ENCODE measurements around the gene PSMB3. TPM values are rescaled to one million over a fixed set of nuclear protein-coding genes. Genes with fewer than 3 reads are reported as not detected.

The PSMB3 gene
- total and polyA plus RNA-seq, 9 of the 15 experiments (the other 6 are each of a cell fraction or from before 2014, with no cell fraction given) = 460 to 2,775 (median 574) TPM

DNA sequence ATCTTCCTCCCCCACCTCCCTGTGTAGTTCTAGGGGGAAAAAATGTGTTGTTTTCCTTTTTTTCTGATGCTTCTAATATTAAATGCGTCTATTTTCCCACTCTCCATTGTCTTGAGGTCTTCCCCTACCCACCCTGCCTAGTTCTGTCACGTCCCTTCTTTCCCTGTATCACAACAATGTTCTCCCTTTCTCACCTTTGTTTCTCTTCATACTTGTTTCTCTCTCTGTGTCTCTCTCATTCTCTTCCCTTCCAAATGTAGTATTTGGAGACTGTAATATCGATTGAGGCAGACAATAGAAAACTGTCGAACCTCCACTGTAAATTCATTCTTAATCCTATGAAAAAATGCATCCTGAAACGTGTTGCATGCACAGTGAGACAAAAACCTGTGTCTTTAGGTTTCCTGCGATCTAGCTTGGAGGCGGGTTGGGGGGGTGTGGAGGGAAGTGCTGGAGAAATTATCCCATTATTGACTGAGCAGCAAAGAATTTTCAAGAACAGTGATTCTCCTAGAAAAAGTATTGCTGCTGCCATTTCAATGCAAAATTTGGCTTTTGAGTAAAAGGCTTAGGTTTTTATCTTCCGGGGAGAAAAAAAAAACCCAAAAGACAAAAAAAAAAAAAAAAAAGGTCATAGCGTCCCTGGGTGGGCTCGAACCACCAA, 1.3 kb upstream of the PSMB3 start (continued):
- TF ChIP-seq STAT5B (CRISPR knock-in tag; IDR thresholded peaks at IDR 0.05) (no peak), NFRKB (IDR thresholded peaks at IDR 0.05; ENCODE audit: low read depth) (no peak), NFIC (IDR thresholded peaks at IDR 0.05) (no peak), SRSF7 (optimal IDR thresholded peaks at IDR 0.05; ENCODE audit: low read depth, low read length) (no peak), CBFA2T2 (conservative IDR thresholded peaks at IDR 0.05) (no peak), SMARCA4 (IDR thresholded peaks at IDR 0.05) (peak; percentile 36; the same call in 1 of the 2 replicates), CREB5 (CRISPR knock-in tag; IDR thresholded peaks at IDR 0.05) (no peak), MNT (conservative IDR thresholded peaks at IDR 0.05) (peak in 1 of 2 experiments; percentile 9; a peak in 1 of 4 replicates), CSDE1 (IDR thresholded peaks at IDR 0.05) (peak; percentile 38 to 80; a peak in 3 of 4 replicates), CCAR2 (IDR thresholded peaks at IDR 0.05; ENCODE audit: low read depth, low read length) (no peak), CBX2 (IDR thresholded peaks at IDR 0.05; ENCODE audit: insufficient read depth, low read length, poor library complexity, severe bottlenecking) (no peak), MCM7 (IDR thresholded peaks at IDR 0.05) (no peak), ZNF511 (CRISPR knock-in tag; IDR thresholded peaks at IDR 0.05) (no peak), ELF1 (tag; IDR thresholded peaks at IDR 0.05) (no peak), GATAD2B (IDR thresholded peaks at IDR 0.05; ENCODE audit: borderline replicate concordance) (no peak), ARID1B (IDR thresholded peaks at IDR 0.05) (peak; percentile 20; the same call in 1 of the 2 replicates), RNF2 (IDR thresholded peaks at IDR 0.05) (no peak), ZC3H11A (IDR thresholded peaks at IDR 0.05; ENCODE audit: low read depth, low read length) (no peak), NFYB (IDR thresholded peaks at IDR 0.05; ENCODE audit: extremely low read depth, insufficient read length) (no peak), SETDB1 (IDR thresholded peaks at IDR 0.05; ENCODE audit: low read length) (no peak), HDAC1 (IDR thresholded peaks at IDR 0.05) (peak in 1 of 2 experiments; percentile 24; a peak in 2 of 4 replicates), ZNF239 (CRISPR knock-in tag; IDR thresholded peaks at IDR 0.05) (no peak)
- TF ChIP-seq, protein P1, sequence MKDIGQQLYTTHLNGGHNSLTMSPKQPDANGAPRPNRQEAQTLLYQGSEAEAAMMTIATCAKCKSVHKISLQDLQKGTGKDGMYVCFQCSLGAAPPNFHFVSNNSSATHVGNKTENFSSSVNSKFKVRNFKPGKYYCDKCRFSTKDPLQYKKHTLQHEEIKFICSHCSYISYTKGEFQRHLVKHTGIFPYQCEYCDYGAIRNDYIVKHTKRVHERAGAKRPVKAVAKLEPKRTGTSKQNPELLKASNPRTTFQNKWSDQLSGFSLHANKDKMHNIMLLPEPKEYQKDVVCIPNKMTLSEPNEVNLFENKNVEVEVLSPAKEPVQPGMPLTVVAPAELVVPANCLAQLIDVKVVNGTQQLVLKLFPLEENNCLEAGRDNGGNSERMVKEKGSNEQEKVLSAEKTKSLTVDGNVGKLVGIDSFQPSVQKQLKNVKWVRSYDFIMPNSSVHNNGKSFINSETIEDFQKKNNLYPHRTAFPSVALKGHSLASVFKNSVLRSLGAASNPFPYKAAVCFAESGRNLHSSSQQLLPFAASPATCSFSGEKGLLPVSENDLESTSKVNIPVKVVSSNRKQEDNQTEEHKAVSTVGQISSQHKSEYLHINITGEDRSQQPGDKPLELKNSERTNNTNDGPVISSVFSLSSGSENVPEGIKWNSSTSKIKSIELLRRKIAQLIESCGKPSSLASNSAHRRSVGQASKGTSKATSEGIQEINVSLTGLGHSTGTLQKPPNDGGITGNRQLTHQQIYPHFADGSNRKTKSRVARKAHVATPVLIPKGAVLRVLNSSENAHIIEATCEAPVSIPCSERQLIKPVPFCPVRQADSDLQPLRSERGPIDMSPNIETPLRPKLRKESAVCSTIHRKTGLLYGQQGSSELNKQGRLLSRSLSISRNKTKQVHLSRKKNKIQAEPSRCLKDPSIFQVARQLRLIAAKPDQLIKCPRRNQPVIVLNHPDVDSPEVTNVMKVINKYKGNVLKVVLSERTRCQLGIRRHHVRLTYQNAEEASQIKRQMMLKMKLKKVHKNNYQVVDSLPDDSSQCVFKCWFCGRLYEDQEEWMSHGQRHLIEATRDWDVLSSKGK (CRISPR knock-in tag; IDR thresholded peaks at IDR 0.05) = no peak

Data from K562 (cell line).